Thyroid gland (tissue), 4 donors: ENCODE results near the gene RASD1.

Source experiments
- CTCF ChIP-seq, 6 experiments: fragments of 200-600 bp in 3 of 6; fragments of 450-650 bp in 3 of 6; sonication (generic) in 3 of 6; IDR thresholded peaks; one replicate each; pipeline ENCODE4 v1.5.1; 2016 to 2019; ENCODE audit warnings: antibody characterized with exemption in 6 of 6, mild to moderate bottlenecking in 2 of 6, inconsistent platforms in 1 of 6, moderate library complexity in 1 of 6
- POLR2A ChIP-seq, 2 donors: fragments of 450-650 bp; IDR thresholded peaks; one replicate each; pipeline ENCODE4 v1.6.1; 2017; ENCODE audit warnings: antibody characterized with exemption in 2 of 2, mild to moderate bottlenecking in 2 of 2, moderate library complexity in 1 of 2

- TF ChIP-seq CTCF (IDR thresholded peaks at IDR 0.05) (no peak), POLR2A (IDR thresholded peaks at IDR 0.05) (no peak)
These were observed 31.3 kb upstream of the RASD1 start for GRCh38 chr17:17527534-17527933.
